Stimulated activated naive CD8-positive, alpha-beta T cell treated with anti-CD3 and anti-CD28 coated beads, Interleukin-15, amount 100 ng/mL, for 72 hours (primary cell): ENCODE measurements around the gene NKD1.
"Not testable (repeated sequence)": the region's sequence is repeated elsewhere in the genome, so short reads cannot be mapped to it uniquely, and the experiment has no call there.

Experiments
- ATAC-seq: fragments of 150-1000 bp; cut with Tn5 transposase; 2 replicates; pipeline ENCODE4 v1.10.0; 2021; ENCODE audit warnings: mild to moderate bottlenecking, moderate library complexity
- DNase-seq, 2 donors: peaks; one replicate each; pipeline ENCODE4 v3.0.0; 2021 to 2022
- H3K27ac Mint-ChIP-seq, 2 donors: one replicate each; pipeline ENCODE4 v1.8.0; 2022; ENCODE audit warnings: mild to moderate bottlenecking in 2 of 2, mixed read lengths in 2 of 2, moderate library complexity in 2 of 2
- H3K27me3 Mint-ChIP-seq: one replicate; pipeline ENCODE4 v1.8.0; 2022; ENCODE audit warnings: mixed read lengths
- H3K4me1 Mint-ChIP-seq: one replicate; pipeline ENCODE4 v1.8.0; 2022; ENCODE audit warnings: mild to moderate bottlenecking, mixed read lengths
- H3K4me3 Mint-ChIP-seq, 2 donors: one replicate each; pipeline ENCODE4 v1.8.0; 2022; ENCODE audit warnings: mild to moderate bottlenecking in 2 of 2, mixed read lengths in 2 of 2, moderate library complexity in 1 of 2
- H3K9me3 Mint-ChIP-seq, 2 donors: one replicate each; pipeline ENCODE4 v1.8.0; 2022; ENCODE audit warnings: mixed read lengths in 2 of 2

Gene NKD1

DNA sequence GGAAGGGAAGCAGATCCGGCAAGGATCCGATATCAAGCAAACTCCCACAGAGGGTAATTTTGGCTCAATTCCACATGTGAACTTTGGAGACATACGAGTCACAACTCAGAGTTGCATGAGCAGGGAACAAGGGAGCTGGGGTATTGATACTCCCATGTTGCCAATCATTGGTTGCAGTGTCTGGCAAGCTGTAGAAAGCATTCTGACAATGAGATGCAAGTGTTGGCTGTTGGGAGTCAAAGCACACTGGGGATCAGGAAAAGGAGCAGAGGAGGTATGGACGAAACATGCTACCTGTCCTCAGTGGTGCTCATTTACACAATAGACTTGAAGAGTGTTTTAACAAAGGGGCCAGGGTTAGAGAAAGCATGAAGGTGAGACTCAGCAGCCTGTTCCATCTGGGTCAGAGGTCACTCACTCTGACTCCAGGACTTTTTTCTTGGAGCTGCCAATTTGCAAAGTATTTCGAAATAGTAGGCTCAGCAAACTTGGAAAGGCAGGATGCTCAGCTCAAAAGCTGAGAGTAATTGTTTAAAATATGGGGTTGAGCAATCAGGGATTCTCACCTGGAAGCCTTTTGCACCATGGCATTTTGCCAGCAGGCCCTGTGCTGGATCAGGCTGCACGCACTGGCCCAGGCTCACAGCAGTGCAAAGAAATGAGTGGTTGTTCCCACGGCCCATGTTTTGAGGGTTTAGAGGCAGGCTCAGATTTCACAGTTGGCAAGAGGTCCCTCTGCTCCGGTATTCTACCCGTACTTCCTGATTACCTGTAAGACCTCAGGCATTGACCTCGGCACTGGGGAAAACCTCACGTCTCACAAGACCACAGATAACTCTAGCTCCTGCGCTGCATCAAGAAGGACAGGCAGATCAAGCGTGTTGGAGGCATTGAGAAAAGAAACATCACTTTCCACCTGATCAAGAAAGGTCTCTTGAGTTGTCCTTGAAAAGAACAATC lies 17.6 kb upstream of the NKD1 start:
- Mint-ChIP-seq H3K27me3 (no peaks in the 10 kb centered on the region), H3K4me1 (no peaks in the 10 kb centered on the region), H3K4me3 (no peak overlapping the region), H3K27ac (no peak overlapping the region), H3K9me3 (peaks cover 9 to 22% of the 10 kb centered on the region in 2 donors)
- ATAC-seq (no peak), DNase-seq (no peak)

GRCh38 chr16:50531359-50531758 lies 16.8 kb upstream of the NKD1 start:
- Mint-ChIP-seq H3K27ac (no peak overlapping the region), H3K27me3 (no peaks in the 10 kb centered on the region), H3K4me3 (no peak overlapping the region), H3K9me3 (peaks cover 9 to 22% of the 10 kb centered on the region in 2 donors), H3K4me1 (no peaks in the 10 kb centered on the region)
- ATAC-seq, result no peak
- no peak for DNase-seq

DNA sequence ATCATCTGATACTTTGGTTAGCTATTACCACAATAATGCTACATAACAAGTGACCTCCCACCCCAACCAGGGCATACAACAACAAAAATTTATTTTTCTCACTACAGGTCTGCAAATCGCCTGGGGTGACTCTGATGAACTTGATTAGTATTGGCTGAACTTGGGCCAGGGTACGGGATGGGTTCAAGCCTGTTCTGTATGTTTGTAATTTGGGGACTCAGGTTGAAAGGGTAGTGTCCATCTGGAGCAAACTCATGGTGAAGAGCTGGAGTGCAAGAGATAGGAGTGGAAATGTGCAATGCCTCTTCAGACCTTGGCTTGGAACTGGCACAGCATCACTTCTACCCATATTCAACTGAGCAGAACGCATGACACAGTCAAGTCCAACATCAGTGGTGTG lies 16.3 kb upstream of the NKD1 start:
- Mint-ChIP-seq H3K4me1 (no peaks in the 10 kb centered on the region), H3K9me3 (peaks cover 9 to 22% of the 10 kb centered on the region in 2 donors)
- no peak for ATAC-seq

DNA sequence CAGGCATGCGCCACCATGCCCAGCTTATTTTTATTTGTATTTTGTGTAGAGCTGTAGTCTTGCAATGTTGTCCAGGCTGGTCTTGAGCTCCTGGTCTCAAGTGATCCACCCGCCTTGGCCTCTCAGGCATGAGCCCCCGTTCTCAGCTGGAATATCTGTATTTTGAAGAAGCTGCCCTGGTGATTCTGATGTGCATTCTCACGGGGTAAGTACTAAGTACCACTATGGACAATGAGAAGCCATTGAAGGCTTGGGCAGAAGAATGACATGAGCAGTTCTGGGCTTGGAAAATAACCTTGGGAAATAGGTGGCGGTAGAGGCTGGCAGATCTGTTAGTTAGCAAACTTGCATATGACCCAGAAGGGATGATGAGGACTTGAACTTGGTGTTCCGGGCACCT lies 15.6 kb upstream of the NKD1 start:
- Mint-ChIP-seq H3K27ac (no peak overlapping the region), H3K9me3 (peaks cover 9 to 22% of the 10 kb centered on the region in 2 donors), H3K27me3 (no peaks in the 10 kb centered on the region), H3K4me1 (no peaks in the 10 kb centered on the region), H3K4me3 (no peak overlapping the region)
- DNase-seq (no peak), ATAC-seq (no peak)

More for the DNA sequence above, 16.3 kb upstream of the NKD1 start:
- no peak for DNase-seq
- Mint-ChIP-seq H3K27me3 (no peaks in the 10 kb centered on the region), H3K4me3 (no peak overlapping the region), H3K27ac (no peak overlapping the region)

GRCh38 chr16:50533317-50533716 lies 14.9 kb upstream of the NKD1 start:
- DNase-seq (no peak), ATAC-seq (no peak)
- Mint-ChIP-seq H3K4me1 (no peaks in the 10 kb centered on the region), H3K27me3 (no peaks in the 10 kb centered on the region), H3K27ac (no peak overlapping the region), H3K4me3 (no peak overlapping the region), H3K9me3 (peaks cover 8 to 20% of the 10 kb centered on the region in 2 donors)

- peaks cover 3% of the 10 kb centered on the region for H3K27me3 Mint-ChIP-seq
- H3K9me3 Mint-ChIP-seq, result peaks cover 5 to 12% of the 10 kb centered on the region in 2 donors
- no peak overlapping the region for H3K4me3 Mint-ChIP-seq
- DNase-seq (no peak), ATAC-seq (no peak)
- peaks cover 2% of the 10 kb centered on the region for H3K4me1 Mint-ChIP-seq
- no peak overlapping the region for H3K27ac Mint-ChIP-seq
Measured at GRCh38 chr16:50534091-50534490, 14.1 kb upstream of the NKD1 start.

GRCh38 chr16:50534556-50534955 lies 13.6 kb upstream of the NKD1 start:
- Mint-ChIP-seq H3K9me3 (peaks cover 5 to 8% of the 10 kb centered on the region in 2 donors), H3K4me3 (no peak overlapping the region), H3K27ac (no peak overlapping the region), H3K4me1 (peaks cover 6% of the 10 kb centered on the region), H3K27me3 (peaks cover 7% of the 10 kb centered on the region)
- DNase-seq (no peak), ATAC-seq (no peak)

- no peak for DNase-seq
- Mint-ChIP-seq H3K4me1 (peaks cover 7% of the 10 kb centered on the region), H3K9me3 (peaks cover 5 to 8% of the 10 kb centered on the region in 2 donors), H3K27ac (no peak overlapping the region), H3K27me3 (peaks cover 8% of the 10 kb centered on the region), H3K4me3 (no peak overlapping the region)
- ATAC-seq, result no peak
Measured at GRCh38 chr16:50534958-50535357, 13.2 kb upstream of the NKD1 start.

DNA sequence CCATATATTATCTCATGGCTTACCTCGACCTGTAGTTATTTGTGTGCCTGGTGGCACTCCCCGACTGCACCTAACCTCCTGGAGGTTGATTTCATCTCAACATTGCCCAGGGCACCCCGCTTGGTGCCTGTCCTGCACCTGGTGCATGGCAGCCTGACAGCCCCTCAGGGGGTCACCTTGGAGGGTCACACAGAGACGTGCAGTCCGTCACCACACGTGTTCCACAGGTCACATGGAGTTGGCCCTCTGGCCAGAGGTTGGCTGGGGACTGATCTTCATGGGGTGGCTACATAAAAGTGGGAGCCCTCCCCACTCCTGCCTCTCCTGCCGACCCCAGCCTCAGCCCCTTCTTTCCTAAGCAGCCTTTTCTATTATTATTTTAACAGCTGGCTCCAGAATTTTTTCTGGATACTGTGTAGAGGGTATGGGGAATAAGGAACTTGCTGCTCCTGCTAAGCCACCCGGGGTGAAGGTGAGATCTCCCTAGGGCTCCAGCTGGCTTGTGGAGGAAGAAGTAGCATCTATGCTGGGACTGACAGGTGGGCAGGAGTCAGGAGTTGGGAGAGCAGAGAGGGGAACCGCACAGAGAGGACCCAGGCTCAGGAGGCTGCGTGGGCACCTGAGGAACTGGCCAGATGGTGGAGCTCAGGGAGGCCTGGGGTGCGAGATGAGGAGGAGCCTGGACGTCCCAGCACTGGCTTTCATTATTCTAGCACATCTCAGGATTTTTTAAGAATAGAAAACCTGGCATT lies 12.5 kb upstream of the NKD1 start:
- Mint-ChIP-seq H3K9me3 (peaks cover 5 to 6% of the 10 kb centered on the region in 2 donors), H3K4me1 (peaks cover 7% of the 10 kb centered on the region), H3K27me3 (peaks cover 8% of the 10 kb centered on the region), H3K27ac (no peak overlapping the region), H3K4me3 (no peak overlapping the region)
- no peak for DNase-seq
- ATAC-seq, result no peak

- not testable (repeated sequence) for ATAC-seq, H3K9me3 Mint-ChIP-seq, H3K4me3 Mint-ChIP-seq, H3K4me1 Mint-ChIP-seq, H3K27ac Mint-ChIP-seq, DNase-seq, H3K27me3 Mint-ChIP-seq
Measured at GRCh38 chr16:50536258-50536645, 11.9 kb upstream of the NKD1 start.

GRCh38 chr16:50537533-50538290 lies 10.5 kb upstream of the NKD1 start:
- no peak overlapping the region for H3K27ac Mint-ChIP-seq
- peaks cover 0 to 6% of the 10 kb centered on the region in 2 donors for H3K9me3 Mint-ChIP-seq
- H3K4me3 Mint-ChIP-seq, result no peak overlapping the region
- no peak for ATAC-seq
- no peak for DNase-seq
- H3K27me3 Mint-ChIP-seq, result peaks cover 8% of the 10 kb centered on the region
- H3K4me1 Mint-ChIP-seq, result peaks cover 7% of the 10 kb centered on the region

DNA sequence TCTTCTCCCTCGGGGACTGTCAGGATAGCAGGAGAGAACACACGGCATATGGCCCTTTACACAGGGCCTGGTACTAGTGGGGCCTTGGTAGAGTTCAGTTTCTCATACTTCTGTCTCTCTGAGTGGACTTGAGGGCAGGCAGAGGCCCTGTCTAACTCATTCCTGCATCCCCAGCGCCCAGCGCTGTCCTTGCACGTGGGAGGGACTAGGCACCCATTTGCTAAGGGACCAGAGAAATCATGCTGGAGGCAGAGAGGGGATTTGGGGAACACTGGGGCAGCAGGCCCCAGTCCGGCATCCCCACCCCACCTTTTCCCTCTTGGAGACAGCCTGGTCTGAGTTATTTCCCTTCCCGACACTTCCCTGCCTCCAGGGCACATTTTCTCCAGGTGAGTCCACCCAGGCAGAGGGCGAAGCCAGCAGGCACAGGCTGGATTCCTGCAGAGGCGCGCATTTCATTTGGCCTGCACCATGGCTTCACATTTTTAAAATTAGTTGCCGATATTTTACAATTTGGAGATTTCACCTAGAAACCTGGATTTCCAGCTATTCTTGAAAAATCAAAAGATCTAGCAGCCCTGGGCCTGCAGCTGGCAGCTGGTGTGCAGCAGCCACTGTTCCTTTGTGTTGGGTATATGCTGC lies 9.7 kb upstream of the NKD1 start:
- Mint-ChIP-seq H3K9me3 (peaks cover 8 to 14% of the 10 kb centered on the region in 2 donors), H3K4me1 (peaks cover 7% of the 10 kb centered on the region), H3K4me3 (no peak overlapping the region), H3K27ac (no peak overlapping the region), H3K27me3 (peaks cover 8% of the 10 kb centered on the region)
- ATAC-seq (no peak), DNase-seq (no peak)

GRCh38 chr16:50539053-50539695 lies 9.0 kb upstream of the NKD1 start:
- H3K27me3 Mint-ChIP-seq, result peaks cover 14% of the 10 kb centered on the region
- H3K27ac Mint-ChIP-seq, result no peak overlapping the region
- ATAC-seq, result no peak
- H3K4me1 Mint-ChIP-seq, result peaks cover 7% of the 10 kb centered on the region
- DNase-seq, result no peak
- H3K4me3 Mint-ChIP-seq, result no peak overlapping the region
- H3K9me3 Mint-ChIP-seq, result peaks cover 15 to 20% of the 10 kb centered on the region in 2 donors

DNA sequence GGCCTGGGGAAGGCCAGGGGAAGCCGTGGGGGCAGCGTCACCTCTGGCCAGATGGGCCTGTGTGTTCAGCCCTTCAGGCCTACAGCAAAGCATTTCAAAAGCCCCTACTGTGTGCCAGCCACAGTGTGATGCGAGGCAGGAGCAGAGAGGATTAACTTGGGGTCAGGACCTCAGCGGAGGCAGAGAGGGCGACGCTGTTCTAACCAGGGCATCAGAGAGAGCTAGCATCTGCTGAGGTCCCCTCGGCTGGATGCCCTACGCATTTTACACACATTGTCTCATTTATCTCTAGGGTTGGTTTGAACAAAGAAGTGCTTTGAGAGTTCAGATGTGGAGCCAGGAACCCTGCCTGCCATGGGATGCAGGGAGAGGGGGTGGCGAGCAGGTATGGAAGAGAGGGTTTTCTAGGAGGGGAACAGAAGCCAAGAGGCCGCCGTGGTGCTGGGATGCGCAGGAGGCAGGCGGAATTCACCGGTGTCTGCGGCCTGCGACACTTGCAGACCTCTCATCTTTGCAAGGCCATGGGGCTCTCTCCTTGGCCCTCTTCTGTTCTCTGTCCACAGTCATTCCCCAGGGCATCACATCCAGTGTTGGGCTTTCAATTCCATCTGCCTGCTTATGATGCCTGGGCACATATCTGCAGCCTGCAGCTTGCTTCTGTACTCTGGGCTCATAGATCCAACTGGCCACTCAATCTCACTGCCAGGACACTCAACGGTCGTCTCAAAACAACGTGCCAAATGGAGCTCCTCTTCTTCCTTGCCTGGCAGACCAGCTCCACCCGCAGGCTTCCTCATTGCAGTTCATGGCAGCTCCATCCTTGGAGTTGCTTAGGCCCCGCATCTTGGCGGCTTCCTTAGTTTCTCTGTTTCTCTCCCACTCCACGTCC lies 8.1 kb upstream of the NKD1 start:
- Mint-ChIP-seq H3K27me3 (peaks cover 19% of the 10 kb centered on the region), H3K4me1 (peaks cover 7% of the 10 kb centered on the region), H3K27ac (no peak overlapping the region), H3K4me3 (no peak overlapping the region), H3K9me3 (peaks cover 19 to 23% of the 10 kb centered on the region in 2 donors)
- ATAC-seq (no peak), DNase-seq (no peak)
